Common myeloid progenitor, CD34-positive (primary cell): ENCODE results near the gene CLIC1.

ENCODE experiments used
- CTCF ChIA-PET: fragments of 350-600 bp; sonication (Branson Sonifier 250); formaldehyde crosslinking; loops from one replicate; lab custom pipeline; 2021; ENCODE audit warnings: antibody characterized with exemption; lab: Charles Lee
- POLR2A ChIA-PET: fragments of 350-600 bp; sonication (Branson Sonifier 250); formaldehyde crosslinking; loops from one replicate; lab custom pipeline; 2021; ENCODE audit warnings: antibody characterized with exemption; lab: Charles Lee
- DNase-seq, 3 donors: peaks; one replicate each; pipeline versions ENCODE4 v3.0.0 to v3.0.0-alpha.2; 2013
- H3K27ac ChIP-seq, 2 experiments: 1 replicate in 1 of 2; 2 replicates in 1 of 2; pipeline ENCODE4 v1.7.0; 2013; ENCODE audit warnings: inconsistent platforms in 2 of 2, low read length in 2 of 2, mild to moderate bottlenecking in 2 of 2, low read depth in 1 of 2, moderate library complexity in 1 of 2; ENCODE audit not compliant: severe bottlenecking in 2 of 2, insufficient read depth in 1 of 2, poor library complexity in 1 of 2
- H3K27me3 ChIP-seq, 5 experiments: replicated peaks in 2 of 5; 1 replicate in 3 of 5; 2 replicates in 2 of 5; pipeline versions ENCODE4 v1.6.1 to v1.7.0; 2013; ENCODE audit warnings: low read length in 4 of 5, mild to moderate bottlenecking in 2 of 5, moderate library complexity in 2 of 5, inconsistent platforms in 1 of 5; ENCODE audit not compliant: insufficient read depth in 5 of 5, control insufficient read depth in 4 of 5
- H3K36me3 ChIP-seq, 4 experiments: 1 replicate in 2 of 4; 2 replicates in 2 of 4; pipeline versions ENCODE4 v1.6.1 to v1.7.0; 2013; ENCODE audit warnings: low read length in 3 of 4, control low read depth in 1 of 4, mild to moderate bottlenecking in 1 of 4; ENCODE audit not compliant: control insufficient read depth in 4 of 4, insufficient read depth in 4 of 4
- H3K4me1 ChIP-seq, 4 experiments: 1 replicate in 3 of 4; 2 replicates in 1 of 4; pipeline versions ENCODE4 v1.6.1 to v1.7.1; 2013; ENCODE audit warnings: low read length in 3 of 4, mild to moderate bottlenecking in 3 of 4, control low read depth in 1 of 4, inconsistent platforms in 1 of 4, moderate library complexity in 1 of 4; ENCODE audit not compliant: control insufficient read depth in 4 of 4, insufficient read depth in 4 of 4; ENCODE audit errors: control extremely low read depth in 1 of 4
- H3K4me3 ChIP-seq, 7 experiments: 1 replicate in 4 of 7; 2 replicates in 3 of 7; pipeline versions ENCODE4 v1.5.1 to v1.7.0; 2013; ENCODE audit warnings: mild to moderate bottlenecking in 7 of 7, low read length in 6 of 7, moderate library complexity in 6 of 7, inconsistent platforms in 2 of 7, low read depth in 2 of 7, control low read depth in 1 of 7; ENCODE audit not compliant: insufficient read depth in 4 of 7, control insufficient read depth in 1 of 7; ENCODE audit errors: extremely low read depth in 1 of 7
- H3K9me3 ChIP-seq, 5 experiments: 1 replicate in 4 of 5; 2 replicates in 1 of 5; pipeline versions ENCODE4 v1.6.1 to v1.7.1; 2013; ENCODE audit warnings: low read length in 4 of 5, mild to moderate bottlenecking in 2 of 5, inconsistent platforms in 1 of 5, low read depth in 1 of 5, moderate library complexity in 1 of 5; ENCODE audit not compliant: control insufficient read depth in 4 of 5, insufficient read depth in 2 of 5; ENCODE audit errors: control extremely low read depth in 1 of 5
- WGBS: methylation state at CpG from one replicate; pipeline ENCODE4 v1.1.5; 2013; ENCODE audit not compliant: insufficient coverage; 5-methylcytosine and 5-hydroxymethylcytosine counted together

Gene CLIC1

GRCh38 chr6:31768363-31769257 lies 32.3 kb upstream of the CLIC1 start:
- no peak overlapping the region for H3K4me3 ChIP-seq
- 90% methylated on average over 15 of the region's 18 CpGs for WGBS
- POLR2A ChIA-PET, result interaction anchor here (0.5 to 1.8 kb wide), 6 partner anchors 20 to 116 kb away, joined by 3 to 18 read pairs (median 8); partner anchors contain the start of genes BAG6, CLIC1, DDAH2 and MSH5

GRCh38 chr6:31767096-31767645 lies 30.8 kb upstream of the CLIC1 start:
- 92% methylated on average over 5 of the region's 6 CpGs for WGBS
- CTCF ChIA-PET, result interaction anchor here (1.2 to 13.2 kb wide), 2 partner anchors 15 to 35 kb away, joined by 3 to 268 read pairs; partner anchors contain the start of genes CLIC1, DDAH2, MPIG6B and MSH5

More at GRCh38 chr6:31768363-31769257, 32.3 kb upstream of the CLIC1 start:
- Histone ChIP-seq H3K27ac (no peak overlapping the region), H3K9me3 (no peaks in the 10 kb centered on the region), H3K4me1 (peaks cover 2 to 22% (median 12%) of the 10 kb centered on the region in 4 experiments), H3K27me3 (no peaks in the 10 kb centered on the region), H3K36me3 (peaks cover 0 to 10% (median 6%) of the 10 kb centered on the region in 4 experiments)
- CTCF ChIA-PET, result interaction anchor here (0.9 to 13.2 kb wide), 15 partner anchors 10 to 84 kb away, joined by 3 to 268 read pairs (median 9); partner anchors contain the start of genes CLIC1, DDAH2, LY6G6D and MPIG6B
- DNase-seq, result no peak

DNA sequence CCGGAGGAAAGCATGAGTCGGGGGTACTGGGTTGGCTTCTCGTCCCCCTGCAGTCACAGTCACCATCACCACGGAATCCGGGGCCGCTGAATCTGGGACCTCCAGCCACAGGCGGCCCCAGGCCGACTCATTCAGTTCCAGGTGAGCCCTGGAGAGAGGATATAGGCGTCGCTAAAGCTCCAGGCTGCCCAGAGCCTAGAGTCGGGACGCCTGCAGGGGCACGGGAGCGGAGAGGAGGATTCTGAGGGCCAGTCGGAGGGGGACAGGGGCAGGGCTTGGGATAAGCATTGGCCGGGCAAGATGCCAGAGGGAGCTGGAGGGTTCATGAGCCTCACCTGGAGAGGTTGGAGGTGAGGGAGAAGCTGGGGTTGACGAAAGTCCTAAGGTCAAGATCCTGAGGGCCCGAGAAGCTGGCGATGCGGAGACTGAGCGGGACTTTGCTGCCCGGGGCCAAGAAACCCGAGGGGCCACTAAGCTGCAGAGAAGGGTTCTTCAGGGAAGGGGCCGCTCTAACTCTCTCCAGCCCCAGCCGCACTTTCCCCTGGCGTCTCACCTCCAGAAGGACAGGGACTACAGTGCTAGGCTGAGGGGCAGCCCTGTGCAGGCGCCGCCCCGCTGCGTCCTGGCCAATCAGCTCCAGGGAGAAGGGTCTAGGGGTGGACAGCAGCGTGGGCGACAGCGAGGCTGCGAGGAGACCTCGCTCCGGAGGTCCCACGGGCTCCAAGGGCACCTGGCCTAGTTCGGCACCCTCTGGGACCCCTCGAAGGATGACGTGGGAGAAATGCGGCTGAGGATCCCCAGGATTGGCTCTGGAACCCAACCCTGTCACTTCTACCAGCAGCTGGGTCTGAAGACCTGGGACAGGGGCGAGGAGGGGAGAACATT lies 29.8 kb upstream of the CLIC1 start:
- Histone ChIP-seq H3K4me3 (peak overlapping the region in 2 of 7 experiments; percentile 19 to 33), H3K27me3 (no peaks in the 10 kb centered on the region), H3K36me3 (peaks cover 6 to 34% (median 27%) of the 10 kb centered on the region in 4 experiments), H3K27ac (no peak overlapping the region), H3K9me3 (no peaks in the 10 kb centered on the region), H3K4me1 (peaks cover 2 to 12% (median 9%) of the 10 kb centered on the region in 4 experiments)
- ChIA-PET CTCF (interaction anchor here (1.2 to 13.2 kb wide), 4 partner anchors 14 to 54 kb away, joined by 3 to 268 read pairs (median 4); partner anchors contain the start of genes CLIC1, DDAH2, MPIG6B and MSH5), POLR2A (no interaction called here)
- DNase-seq, result no peak
- 87% methylated on average over 31 of the region's 42 CpGs for WGBS

More at GRCh38 chr6:31767096-31767645, 30.8 kb upstream of the CLIC1 start:
- H3K27ac ChIP-seq, result no peak overlapping the region
- peaks cover 2 to 15% (median 10%) of the 10 kb centered on the region in 4 experiments for H3K4me1 ChIP-seq
- H3K9me3 ChIP-seq, result no peaks in the 10 kb centered on the region
- POLR2A ChIA-PET, result no interaction called here
- H3K27me3 ChIP-seq, result no peaks in the 10 kb centered on the region
- H3K4me3 ChIP-seq, result no peak overlapping the region
- DNase-seq, result no peak
- H3K36me3 ChIP-seq, result peaks cover 0 to 24% (median 18%) of the 10 kb centered on the region in 4 experiments

DNA sequence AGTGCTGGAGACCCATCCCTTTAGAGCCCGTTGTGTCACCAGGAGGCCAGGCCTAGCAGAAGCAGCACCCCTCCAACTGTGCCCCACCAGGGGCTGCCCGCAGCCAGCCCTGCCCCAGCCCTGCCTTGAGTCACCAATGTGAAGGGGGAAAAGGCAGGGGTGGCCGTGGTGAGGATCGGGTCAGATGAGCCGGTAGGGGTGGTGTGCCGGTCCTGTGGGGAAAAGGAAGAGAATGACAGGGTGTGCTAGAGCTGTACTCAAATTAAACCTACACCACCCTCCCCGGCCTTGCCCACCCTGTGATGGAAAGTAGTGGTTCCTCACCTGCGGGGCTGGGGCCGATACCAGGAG lies 29.2 kb upstream of the CLIC1 start:
- no peaks in the 10 kb centered on the region for H3K9me3 ChIP-seq
- POLR2A ChIA-PET, result no interaction called here
- H3K36me3 ChIP-seq, result peaks cover 9 to 40% (median 30%) of the 10 kb centered on the region in 4 experiments
- CTCF ChIA-PET, result interaction anchor here (1.4 to 13.2 kb wide), 3 partner anchors 18 to 53 kb away, joined by 3 to 268 read pairs (median 5); partner anchors contain the start of genes CLIC1, DDAH2, MPIG6B and MSH5
- peaks cover 2 to 12% (median 9%) of the 10 kb centered on the region in 4 experiments for H3K4me1 ChIP-seq
- 96% methylated on average over 4 of the region's 9 CpGs for WGBS
- H3K4me3 ChIP-seq, result no peak overlapping the region
- no peak for DNase-seq
- no peak overlapping the region for H3K27ac ChIP-seq
- H3K27me3 ChIP-seq, result no peaks in the 10 kb centered on the region

DNA sequence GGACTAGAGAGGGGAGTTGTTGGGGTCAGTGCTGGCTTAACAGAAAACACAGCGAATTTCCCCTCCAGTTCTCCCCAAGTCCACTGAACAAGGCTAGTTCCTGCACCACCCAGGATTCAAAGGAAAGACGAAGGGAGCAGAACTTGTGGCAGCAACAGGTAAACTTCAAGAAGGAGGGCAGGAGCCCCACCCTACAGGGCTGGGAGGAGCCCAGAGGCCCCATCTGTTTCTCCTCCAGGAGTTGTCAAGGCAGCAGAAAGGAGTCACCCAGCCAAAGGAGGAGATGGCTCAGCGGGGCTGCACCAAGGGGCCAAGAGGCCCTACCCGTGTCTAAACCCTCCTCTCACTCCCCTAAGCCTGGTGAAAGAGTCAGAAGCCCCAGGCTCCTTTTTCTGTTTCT lies 27.9 kb upstream of the CLIC1 start:
- POLR2A ChIA-PET, result no interaction called here
- Histone ChIP-seq H3K27ac (no peak overlapping the region), H3K36me3 (peaks cover 9 to 54% (median 44%) of the 10 kb centered on the region in 4 experiments), H3K4me3 (no peak overlapping the region), H3K4me1 (peaks cover 2 to 10% (median 6%) of the 10 kb centered on the region in 4 experiments), H3K27me3 (no peaks in the 10 kb centered on the region), H3K9me3 (no peaks in the 10 kb centered on the region)
- WGBS, result 100% methylated on average over 3 of the region's 4 CpGs
- CTCF ChIA-PET, result interaction anchor here (1.0 to 13.2 kb wide), 2 partner anchors 32 to 104 kb away, joined by 3 to 268 read pairs; partner anchors contain the start of genes CLIC1, DDAH2, MPIG6B and MSH5
- no peak for DNase-seq

GRCh38 chr6:31763619-31763940 lies 27.2 kb upstream of the CLIC1 start:
- no peaks in the 10 kb centered on the region for H3K27me3 ChIP-seq
- DNase-seq, result no peak
- ChIA-PET CTCF (interaction anchor here (13.2 kb wide), 1 partner anchor 31 kb away, joined by 268 read pairs; the partner anchor contains the start of genes CLIC1, DDAH2, MPIG6B and MSH5), POLR2A (no interaction called here)
- peaks cover 0 to 4% (median 2%) of the 10 kb centered on the region in 4 experiments for H3K4me1 ChIP-seq
- H3K36me3 ChIP-seq, result peaks cover 9 to 60% (median 48%) of the 10 kb centered on the region in 4 experiments
- no peak overlapping the region for H3K4me3 ChIP-seq
- no peaks in the 10 kb centered on the region for H3K9me3 ChIP-seq
- H3K27ac ChIP-seq, result no peak overlapping the region
- 75% methylated on average over 1 of the region's 1 CpG for WGBS
